SK-N-SH (cell line): Measurements from ENCODE around the gene TOLLIP. TPM values are rescaled to one million over a fixed set of nuclear protein-coding genes. Genes with fewer than 3 reads are reported as not detected.

Experiments used
- CTCF ChIA-PET: fragments of 300-600, 350-600 bp; formaldehyde crosslinking; extraction: SDS; loops from one replicate; lab custom pipeline; 2021; lab: Yijun Ruan, JAX
- POLR2A ChIA-PET: fragments of 350-600 bp; sonication (Branson Sonifier 250); formaldehyde crosslinking; extraction: SDS; loops from one replicate; lab custom pipeline; 2020; ENCODE audit warnings: antibody characterized with exemption, inconsistent platforms; lab: Yijun Ruan, JAX
- DNase-seq: peaks from one replicate; pipeline ENCODE4 v3.0.0; 2012
- H2AFZ ChIP-seq: fragments of 200-600 bp; sonication (generic); 2 replicates; pipeline ENCODE4 v1.8.1; 2016; ENCODE audit warnings: antibody characterized with exemption, mild to moderate bottlenecking, low read depth
- H3F3A ChIP-seq: fragments of 200-600 bp; sonication (generic); replicated peaks from 2 replicates; pipeline ENCODE3; 2016; ENCODE audit warnings: antibody characterized with exemption, mild to moderate bottlenecking; ENCODE audit not compliant: insufficient read depth
- H3K27ac ChIP-seq, 2 experiments: fragments of 200-500 bp in 1 of 2; fragments of 200-600 bp in 1 of 2; sonication (Bioruptor generic) in 1 of 2; sonication (generic), shearing (Covaris generic) in 1 of 2; 2 replicates each; pipeline versions ENCODE4 v1.5.1 to v1.6.1; 2014 to 2016; ENCODE audit warnings: low read depth in 2 of 2, inconsistent platforms in 1 of 2, low read length in 1 of 2, mild to moderate bottlenecking in 1 of 2, mixed read lengths in 1 of 2
- H3K27me3 ChIP-seq: fragments of 200-600 bp; sonication (generic), shearing (Covaris generic); 2 replicates; pipeline ENCODE4 v1.6.1; 2016; ENCODE audit warnings: mixed run types; ENCODE audit not compliant: insufficient read depth
- H3K36me3 ChIP-seq, 2 experiments: fragments of 200-500 bp in 1 of 2; fragments of 200-600 bp in 1 of 2; sonication (Bioruptor generic) in 1 of 2; sonication (generic) in 1 of 2; replicated peaks in 1 of 2; 2 replicates each; pipeline versions ENCODE3 to v1.5.1; 2014 to 2016; ENCODE audit warnings: low read length in 1 of 2, mild to moderate bottlenecking in 1 of 2; ENCODE audit not compliant: insufficient read depth in 2 of 2, control insufficient read depth in 1 of 2
- H3K4me1 ChIP-seq, 2 experiments: fragments of 200-500 bp in 1 of 2; fragments of 200-600 bp in 1 of 2; sonication (Bioruptor generic) in 1 of 2; sonication (generic), shearing (Covaris generic) in 1 of 2; 2 replicates each; pipeline versions ENCODE4 v1.5.1 to v1.6.1; 2014 to 2016; ENCODE audit warnings: low read depth in 1 of 2, low read length in 1 of 2, mixed run types in 1 of 2; ENCODE audit not compliant: insufficient read depth in 2 of 2, control insufficient read depth in 1 of 2
- H3K4me2 ChIP-seq: fragments of 200-600 bp; sonication (generic), shearing (Covaris generic); 2 replicates; pipeline ENCODE4 v1.6.1; 2017; ENCODE audit warnings: mixed run types
- H3K4me3 ChIP-seq, 2 experiments: fragments of 200-500 bp in 1 of 2; fragments of 200-600 bp in 1 of 2; sonication (Bioruptor generic) in 1 of 2; sonication (generic), shearing (Covaris generic) in 1 of 2; 2 replicates each; pipeline versions ENCODE4 v1.5.1 to v1.8.1; 2014 to 2016; ENCODE audit warnings: low read depth in 2 of 2, inconsistent platforms in 1 of 2, low read length in 1 of 2, mild to moderate bottlenecking in 1 of 2, mixed read lengths in 1 of 2, moderate library complexity in 1 of 2
- H3K79me2 ChIP-seq: fragments of 200-600 bp; sonication (generic); 2 replicates; pipeline ENCODE4 v1.8.1; 2017; ENCODE audit warnings: mild to moderate bottlenecking; ENCODE audit not compliant: insufficient read depth
- H3K9ac ChIP-seq: fragments of 200-600 bp; sonication (generic); 2 replicates; pipeline ENCODE4 v1.6.1; 2017; ENCODE audit warnings: mixed run types
- H3K9me2 ChIP-seq: fragments of 200-600 bp; sonication (generic); 2 replicates; pipeline ENCODE4 v1.6.1; 2017; ENCODE audit warnings: mixed run types
- H3K9me3 ChIP-seq: fragments of 200-600 bp; sonication (generic); 2 replicates; pipeline ENCODE4 v1.6.1; 2017; ENCODE audit warnings: mixed run types, mild to moderate bottlenecking, moderate library complexity
- H4K20me1 ChIP-seq: fragments of 200-600 bp; sonication (generic); 2 replicates; pipeline ENCODE4 v1.6.1; 2017; ENCODE audit warnings: mild to moderate bottlenecking, mixed run types; ENCODE audit not compliant: insufficient read depth
- CHD2 ChIP-seq: fragments of 150-350 bp; IDR thresholded peaks from 2 replicates; pipeline ENCODE4 v1.6.1; 2018; ENCODE audit warnings: low read length; ENCODE audit not compliant: partially characterized antibody
- CTCF ChIP-seq: fragments of 200-600 bp; sonication (generic); IDR thresholded peaks from 2 replicates; pipeline ENCODE4 v1.6.1; 2017; ENCODE audit warnings: antibody characterized with exemption, mild to moderate bottlenecking, moderate library complexity
- FOXJ3 ChIP-seq: sonication (generic); formaldehyde crosslinking; IDR thresholded peaks from 2 replicates; pipeline ENCODE4 v1.5.1; 2020; ENCODE audit warnings: mild to moderate bottlenecking, missing genetic modification reagents
- IRF3 ChIP-seq: fragments of 150-350 bp; IDR thresholded peaks from 2 replicates; pipeline ENCODE4 v1.6.1; 2016; ENCODE audit warnings: mild to moderate bottlenecking, low read depth, low read length
- JUND ChIP-seq: IDR thresholded peaks from 2 replicates; pipeline ENCODE4 v1.4.0; 2012
- MEF2A ChIP-seq: IDR thresholded peaks from 2 replicates; pipeline ENCODE4 v1.4.0; 2012; ENCODE audit warnings: low read depth, borderline replicate concordance
- NFIC ChIP-seq: IDR thresholded peaks from 2 replicates; pipeline ENCODE4 v1.4.0; 2012; ENCODE audit warnings: borderline replicate concordance
- PBX3 ChIP-seq: IDR thresholded peaks from 2 replicates; pipeline ENCODE4; 2012
- RXRA ChIP-seq: IDR thresholded peaks from 2 replicates; pipeline ENCODE4 v1.4.0; 2012; ENCODE audit warnings: low read depth, mild to moderate bottlenecking, borderline replicate concordance
- USF2 ChIP-seq: fragments of 150-350 bp; IDR thresholded peaks from 2 replicates; pipeline ENCODE4 v1.6.1; 2017; ENCODE audit warnings: antibody characterized with exemption, low read length, low read depth, borderline replicate concordance
- YY1 ChIP-seq: IDR thresholded peaks from 2 replicates; pipeline ENCODE4 v1.4.0; 2012; ENCODE audit warnings: low read depth, mild to moderate bottlenecking
- WGBS: methylation state at CpG from one replicate; pipeline ENCODE4 v1.1.6; 2017; ENCODE audit warnings: low lambda C conversion rate; 5-methylcytosine and 5-hydroxymethylcytosine counted together
- polyA plus RNA-seq, 3 experiments: library from polyadenylated mRNA; depleted of rRNA; stranded (reverse); fragments of >200 nt; gene quantifications; 2 replicates each; pipeline ENCODE4 v1.2.3, GENCODE V29; 2012
- TF ChIP-seq, protein P1 (sequence below): IDR thresholded peaks from 2 replicates; pipeline ENCODE4 v1.4.0; 2012; ENCODE audit warnings: low read depth, borderline replicate concordance

Gene TOLLIP
- polyA plus RNA-seq, 1 of the 3 experiments (the other 2 are of a cell fraction) = 55.4 TPM

DNA sequence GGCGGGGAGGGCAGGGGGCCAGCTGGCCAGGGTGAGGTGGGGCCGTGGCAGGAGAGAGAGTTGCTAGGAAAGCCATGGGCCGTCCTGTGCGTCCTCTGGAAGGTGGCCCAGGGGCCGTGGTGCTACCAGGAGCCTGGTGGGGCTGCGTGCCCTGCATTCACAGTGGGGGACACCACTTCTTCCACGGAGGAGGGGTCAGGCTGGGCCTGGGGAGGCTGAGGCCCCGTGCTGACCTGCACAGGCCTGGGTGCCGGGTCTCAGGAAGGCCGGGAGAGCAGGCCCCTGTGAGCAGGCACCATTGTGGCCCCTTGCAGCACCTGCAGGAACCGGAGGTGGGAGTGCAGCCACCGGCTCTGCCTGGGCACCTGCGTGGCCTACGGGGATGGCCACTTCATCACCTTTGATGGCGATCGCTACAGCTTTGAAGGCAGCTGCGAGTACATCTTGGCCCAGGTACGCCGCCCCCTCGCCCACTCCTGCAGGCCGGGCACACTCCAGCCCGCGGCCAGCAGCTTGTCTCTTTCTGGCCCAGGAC is 74.6 kb downstream of the TOLLIP start:
- no peak overlapping the region for H2AFZ ChIP-seq
- H3K9ac ChIP-seq = no peak overlapping the region
- WGBS = 80% methylated on average over 10 of the region's 23 CpGs
- POLR2A ChIA-PET = no interaction called here
- no peak overlapping the region for H3K4me3 ChIP-seq
- peaks cover 0 to 2% of the 10 kb centered on the region in 2 experiments; a peak in 1 of 4 replicates for H3K4me1 ChIP-seq
- H3K4me2 ChIP-seq = no peak overlapping the region
- no peak overlapping the region for H3K27ac ChIP-seq
- H3K9me2 ChIP-seq = no peaks in the 10 kb centered on the region
- H3K9me3 ChIP-seq = no peaks in the 10 kb centered on the region
- CTCF ChIA-PET = interaction anchor here (3.2 kb wide), 1 partner anchor 32 kb away, joined by 8 read pairs; no protein-coding TSS in a partner anchor
- no peak for TF ChIP-seq JUND
- no peak for TF ChIP-seq IRF3
- no peak for TF ChIP-seq MEF2A
- TF ChIP-seq, protein P1, sequence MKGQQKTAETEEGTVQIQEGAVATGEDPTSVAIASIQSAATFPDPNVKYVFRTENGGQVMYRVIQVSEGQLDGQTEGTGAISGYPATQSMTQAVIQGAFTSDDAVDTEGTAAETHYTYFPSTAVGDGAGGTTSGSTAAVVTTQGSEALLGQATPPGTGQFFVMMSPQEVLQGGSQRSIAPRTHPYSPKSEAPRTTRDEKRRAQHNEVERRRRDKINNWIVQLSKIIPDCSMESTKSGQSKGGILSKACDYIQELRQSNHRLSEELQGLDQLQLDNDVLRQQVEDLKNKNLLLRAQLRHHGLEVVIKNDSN = no peak
- TF ChIP-seq FOXJ3 (CRISPR knock-in tag) = no peak
- no peak for TF ChIP-seq CTCF
- no peak for TF ChIP-seq PBX3
- no peak for TF ChIP-seq NFIC
- TF ChIP-seq RXRA = no peak
- no peak for TF ChIP-seq USF2
- no peak for TF ChIP-seq YY1
- no peak for TF ChIP-seq CHD2
- TF ChIP-seq, all 33 proteins: peak for 0
- H4K20me1 ChIP-seq = no peaks in the 10 kb centered on the region
- DNase-seq = peak; percentile 29
- no peaks in the 10 kb centered on the region for H3K27me3 ChIP-seq
- no peaks in the 10 kb centered on the region for H3K36me3 ChIP-seq
- no peaks in the 10 kb centered on the region for H3K79me2 ChIP-seq
- no peaks in the 10 kb centered on the region for H3F3A ChIP-seq
